Fibroblast of the aortic adventitia (primary cell): ENCODE measurements around the gene ACTA2. TPM values are rescaled to one million over a fixed set of nuclear protein-coding genes. Genes with fewer than 3 reads are reported as not detected.

Experiments used
- DNase-seq: peaks from one replicate; pipeline ENCODE4 v3.0.0-alpha.2; 2010; ENCODE audit warnings: low read depth
- H3K4me3 ChIP-seq: 2 replicates; pipeline ENCODE4 v1.5.1; 2011; ENCODE audit warnings: low read depth, mild to moderate bottlenecking, control low read depth, low read length, moderate library complexity
- total RNA-seq: library from RNA; depleted of rRNA; stranded (reverse); fragments of >200 nt; gene quantifications from 2 replicates; pipeline ENCODE4 v1.2.3, GENCODE V29; 2012; ENCODE audit warnings: low replicate concordance
- TF ChIP-seq, protein P1 (sequence below): IDR thresholded peaks from 2 replicates; pipeline ENCODE4 v1.5.1; 2011; ENCODE audit warnings: mild to moderate bottlenecking, low read length, control low read depth, inconsistent platforms; ENCODE audit not compliant: insufficient read depth

ACTA2 gene
- total RNA-seq, 1 donor, result 73.5 TPM

DNA sequence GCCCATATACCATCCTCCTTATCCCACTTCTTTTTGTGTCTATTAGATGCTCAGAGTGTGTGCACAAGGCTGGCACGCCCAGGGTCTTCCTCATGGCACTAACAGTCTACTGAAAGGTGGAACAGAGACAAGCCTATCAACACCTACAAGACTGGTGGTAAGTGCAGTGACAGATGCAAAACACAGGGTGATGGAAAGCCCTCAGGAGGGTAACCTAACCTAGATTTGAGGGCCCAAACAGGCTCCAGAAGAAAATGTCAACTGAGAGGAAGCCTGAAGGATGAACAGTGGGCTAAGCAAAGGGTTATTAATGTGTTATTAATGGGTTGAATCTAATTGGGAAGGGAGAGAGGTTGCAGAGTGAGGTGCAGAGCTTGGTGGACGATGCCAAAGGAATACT lies 36.9 kb upstream of the ACTA2 start:
- peak overlapping the region; percentile 89 for H3K4me3 ChIP-seq
- TF ChIP-seq, protein P1, sequence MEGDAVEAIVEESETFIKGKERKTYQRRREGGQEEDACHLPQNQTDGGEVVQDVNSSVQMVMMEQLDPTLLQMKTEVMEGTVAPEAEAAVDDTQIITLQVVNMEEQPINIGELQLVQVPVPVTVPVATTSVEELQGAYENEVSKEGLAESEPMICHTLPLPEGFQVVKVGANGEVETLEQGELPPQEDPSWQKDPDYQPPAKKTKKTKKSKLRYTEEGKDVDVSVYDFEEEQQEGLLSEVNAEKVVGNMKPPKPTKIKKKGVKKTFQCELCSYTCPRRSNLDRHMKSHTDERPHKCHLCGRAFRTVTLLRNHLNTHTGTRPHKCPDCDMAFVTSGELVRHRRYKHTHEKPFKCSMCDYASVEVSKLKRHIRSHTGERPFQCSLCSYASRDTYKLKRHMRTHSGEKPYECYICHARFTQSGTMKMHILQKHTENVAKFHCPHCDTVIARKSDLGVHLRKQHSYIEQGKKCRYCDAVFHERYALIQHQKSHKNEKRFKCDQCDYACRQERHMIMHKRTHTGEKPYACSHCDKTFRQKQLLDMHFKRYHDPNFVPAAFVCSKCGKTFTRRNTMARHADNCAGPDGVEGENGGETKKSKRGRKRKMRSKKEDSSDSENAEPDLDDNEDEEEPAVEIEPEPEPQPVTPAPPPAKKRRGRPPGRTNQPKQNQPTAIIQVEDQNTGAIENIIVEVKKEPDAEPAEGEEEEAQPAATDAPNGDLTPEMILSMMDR, result no peak
- no peak for DNase-seq

DNA sequence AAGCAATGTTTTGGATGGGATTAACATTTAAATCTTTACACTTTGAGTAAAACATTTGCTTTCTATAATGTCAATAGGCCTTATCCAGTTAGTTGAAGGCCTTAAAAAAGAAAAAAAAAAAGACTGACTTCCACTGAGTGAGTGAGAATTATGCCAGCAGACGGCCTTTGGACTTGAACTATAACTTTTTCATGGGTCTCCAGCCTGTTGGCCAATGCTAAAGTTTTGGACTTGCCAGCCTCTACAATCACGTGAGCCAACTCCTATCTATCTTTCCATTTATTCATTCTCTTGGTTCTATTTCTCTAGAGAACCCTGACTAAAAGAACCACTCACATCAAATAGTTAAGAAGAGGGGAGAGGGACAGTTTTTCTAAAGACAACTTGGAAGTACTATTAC lies 35.3 kb upstream of the ACTA2 start:
- DNase-seq, result no peak
- TF ChIP-seq, protein P1, result no peak
- no peak overlapping the region for H3K4me3 ChIP-seq

DNA sequence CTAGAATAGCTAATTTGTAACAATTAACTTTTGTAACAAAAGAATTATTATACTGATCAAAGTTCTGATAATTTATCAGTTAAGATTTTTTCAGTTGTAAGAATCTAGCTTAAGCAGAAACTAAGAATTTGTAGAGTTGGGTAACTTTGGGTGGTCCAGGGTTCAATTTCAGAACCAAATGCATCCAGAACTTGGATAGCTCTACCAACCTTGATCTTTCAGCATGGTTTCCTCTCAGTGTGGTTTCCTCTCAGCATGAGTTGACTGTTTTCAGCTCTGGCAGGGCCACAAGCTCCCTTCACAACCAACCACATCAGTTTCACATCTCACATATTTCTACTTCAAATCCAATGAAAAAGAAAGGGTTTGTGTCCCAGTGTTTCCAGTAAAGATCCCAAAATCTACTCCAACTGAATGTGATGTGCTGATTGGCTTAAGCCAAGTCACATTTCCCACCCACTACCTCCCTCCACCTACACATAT lies 34.7 kb upstream of the ACTA2 start:
- no peak overlapping the region for H3K4me3 ChIP-seq
- no peak for DNase-seq
- TF ChIP-seq, protein P1, result no peak

DNA sequence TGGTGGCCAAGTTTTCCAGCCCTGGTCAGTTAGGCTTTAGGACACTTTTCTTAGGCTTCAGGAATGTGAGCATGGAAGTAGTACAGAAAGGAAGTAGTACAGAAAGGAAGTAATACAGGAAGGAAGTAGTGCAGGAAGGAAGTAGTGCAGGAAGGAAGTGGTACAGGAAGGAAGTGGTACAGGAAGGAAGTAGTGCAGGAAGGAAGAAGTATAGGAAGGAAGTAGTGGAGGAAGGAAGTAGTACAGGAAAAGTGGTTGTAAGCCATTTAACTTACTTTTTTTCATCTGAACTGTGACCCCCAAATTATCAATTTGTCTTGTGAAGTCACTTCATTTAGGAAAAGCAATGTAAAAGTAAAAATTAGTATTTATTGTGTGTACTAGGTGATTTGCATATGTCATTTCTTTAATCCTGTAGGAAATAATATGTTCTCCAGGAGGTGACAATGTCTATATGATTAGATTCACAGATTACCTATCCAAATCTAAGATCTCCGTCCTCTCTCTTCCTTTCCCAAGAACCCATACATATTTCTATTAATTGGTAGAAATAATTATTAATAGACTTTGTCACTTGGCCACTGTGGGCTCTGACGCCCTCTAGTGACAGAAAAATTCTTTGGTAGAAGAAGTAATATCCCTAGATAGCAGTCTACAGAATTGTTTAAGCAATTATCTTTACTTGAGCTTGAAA lies 34.1 kb upstream of the ACTA2 start:
- TF ChIP-seq, protein P1, result peak; percentile 71
- no peak overlapping the region for H3K4me3 ChIP-seq
- DNase-seq, result peak; percentile 69

DNA sequence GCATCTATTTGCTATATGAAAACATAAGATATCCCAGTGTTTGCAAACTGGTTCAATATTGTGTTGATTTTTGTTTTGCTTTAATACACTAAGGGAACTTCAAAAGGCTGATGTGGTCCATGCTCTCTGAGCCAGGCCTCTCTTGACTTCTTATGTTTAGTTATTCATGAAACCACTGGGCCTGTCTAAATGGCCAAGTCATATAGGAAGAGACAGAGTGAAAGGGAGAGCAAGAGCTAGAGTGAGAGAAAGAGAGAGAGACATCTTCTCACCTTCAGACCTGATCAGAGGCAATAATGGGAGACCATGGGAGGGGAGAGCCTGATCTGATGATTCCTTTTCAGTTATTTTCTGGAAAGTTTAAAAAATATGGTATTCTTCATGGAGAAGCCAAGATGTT lies 32.0 kb upstream of the ACTA2 start:
- no peak for DNase-seq
- H3K4me3 ChIP-seq, result no peak overlapping the region
- TF ChIP-seq, protein P1, result no peak

DNA sequence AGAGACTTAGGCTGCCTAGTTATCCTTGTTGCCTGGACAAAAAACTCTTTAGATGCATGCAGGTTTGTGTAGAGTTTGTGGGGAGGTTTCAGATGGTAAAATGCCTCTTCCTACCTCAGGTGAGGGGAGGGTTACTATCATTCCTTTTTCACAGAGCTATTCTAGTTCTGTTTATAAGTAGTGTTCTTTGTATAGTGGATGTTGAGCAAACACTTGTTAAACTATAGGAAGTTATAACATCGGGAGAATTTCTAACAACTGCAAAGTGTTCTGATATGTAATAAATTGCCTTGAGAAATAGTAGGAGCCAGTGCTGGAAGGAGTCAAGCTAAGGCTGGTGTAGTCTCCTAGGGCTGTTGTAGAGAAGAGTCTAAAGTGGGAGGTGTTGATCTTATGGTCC lies 31.4 kb upstream of the ACTA2 start:
- TF ChIP-seq, protein P1, result no peak
- DNase-seq, result no peak
- no peak overlapping the region for H3K4me3 ChIP-seq

DNA sequence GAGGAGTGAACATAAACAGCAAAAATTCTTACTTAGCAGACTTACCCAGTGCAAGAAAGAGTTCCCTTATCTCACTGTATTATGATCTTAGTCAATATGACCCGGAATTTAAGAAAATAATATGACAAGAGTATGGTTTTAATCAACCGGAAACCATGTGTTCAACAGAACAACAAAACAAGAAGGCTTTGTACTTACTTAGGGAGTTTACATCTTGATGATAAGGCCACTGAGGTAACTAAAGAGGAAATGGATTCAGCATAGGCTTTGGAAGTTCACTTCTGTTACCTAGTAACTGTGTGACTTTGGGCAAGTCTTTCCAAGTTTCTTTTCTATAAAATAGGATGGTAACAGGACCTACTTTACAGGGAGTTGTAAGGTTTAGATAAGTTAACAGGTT lies 30.6 kb upstream of the ACTA2 start:
- no peak overlapping the region for H3K4me3 ChIP-seq
- TF ChIP-seq, protein P1, result no peak
- DNase-seq, result peak; percentile 63
